Panc1 (cell line): ENCODE measurements around the gene RAPGEF3. TPM values are rescaled to one million over a fixed set of nuclear protein-coding genes. Genes with fewer than 3 reads are reported as not detected.

Experiments used
- ATAC-seq: fragments of 200-7000 bp; cut with Tn5 transposase; 2 replicates; pipeline ENCODE4 v1.9.1; 2020; ENCODE audit warnings: mild to moderate bottlenecking, moderate library complexity
- BruUV-seq: library from RNA; stranded (reverse); fragments of 400-500 nt; replicated peaks from 2 replicates; lab custom pipeline; 2021; lab: Mats Ljungman, UMichigan
- CTCF ChIA-PET: fragments of 300-600 bp; sonication (Branson Sonifier 250); formaldehyde crosslinking; loops from one replicate; lab custom pipeline; 2022; ENCODE audit warnings: antibody characterized with exemption; lab: Charles Lee
- POLR2A ChIA-PET: fragments of 300-600 bp; sonication (Branson Sonifier 250); formaldehyde crosslinking; loops from one replicate; lab custom pipeline; 2022; ENCODE audit warnings: antibody characterized with exemption; lab: Charles Lee
- DNase-seq: peaks from one replicate; pipeline ENCODE4 v3.0.0-alpha.2; 2010; ENCODE audit warnings: low read depth, low spot score
- H3K27ac ChIP-seq: 2 replicates; pipeline ENCODE4 v1.5.1; 2011; ENCODE audit warnings: mild to moderate bottlenecking, low read length, inconsistent platforms
- H3K27me3 ChIP-seq: fragments of 200-500 bp; sonication (Bioruptor generic); 2 replicates; pipeline ENCODE4 v1.6.0; 2014; ENCODE audit warnings: low read length, inconsistent platforms; ENCODE audit not compliant: control insufficient read depth, insufficient read depth
- H3K36me3 ChIP-seq: fragments of 200-500 bp; sonication (Bioruptor generic); 2 replicates; pipeline ENCODE4 v1.5.1; 2014; ENCODE audit warnings: inconsistent platforms, mild to moderate bottlenecking, low read length, moderate library complexity; ENCODE audit not compliant: control insufficient read depth, insufficient read depth
- H3K4me1 ChIP-seq: 2 replicates; pipeline ENCODE4 v1.5.1; 2011; ENCODE audit warnings: inconsistent platforms, mild to moderate bottlenecking, low read length, moderate library complexity; ENCODE audit not compliant: control insufficient read depth, insufficient read depth
- H3K4me3 ChIP-seq, 2 experiments: 2 replicates each; pipeline ENCODE4 v1.5.1; 2011 to 2012; ENCODE audit warnings: low read depth in 2 of 2, low read length in 2 of 2, mild to moderate bottlenecking in 2 of 2, inconsistent platforms in 1 of 2, moderate library complexity in 1 of 2
- H3K9me3 ChIP-seq: fragments of 200-500 bp; sonication (Bioruptor generic); 2 replicates; pipeline ENCODE4 v1.5.1; 2014; ENCODE audit warnings: low read depth, mild to moderate bottlenecking, inconsistent platforms, low read length, moderate library complexity; ENCODE audit not compliant: control insufficient read depth, insufficient read depth
- CTCF ChIP-seq: fragments of 450-650 bp; IDR thresholded peaks from 2 replicates; pipeline ENCODE4 v1.5.1; 2017; ENCODE audit warnings: mild to moderate bottlenecking
- POLR2AphosphoS5 ChIP-seq: IDR thresholded peaks from 2 replicates; pipeline ENCODE4 v1.6.1; 2012; ENCODE audit warnings: mild to moderate bottlenecking, low read depth, low read length, moderate library complexity
- REST ChIP-seq, 2 experiments: IDR thresholded peaks; 2 replicates each; pipeline ENCODE4 v1.6.1; 2011 to 2012; ENCODE audit warnings: low read depth in 2 of 2, control low read depth in 1 of 2, low read length in 1 of 2, mild to moderate bottlenecking in 1 of 2, moderate library complexity in 1 of 2; ENCODE audit not compliant: insufficient read depth in 1 of 2
- SIN3A ChIP-seq: IDR thresholded peaks from 2 replicates; pipeline ENCODE4 v1.6.1; 2012; ENCODE audit warnings: low read depth, mild to moderate bottlenecking, low read length, moderate library complexity, borderline replicate concordance; ENCODE audit not compliant: insufficient read depth
- TCF7L2 ChIP-seq: IDR thresholded peaks from 2 replicates; pipeline ENCODE4 v1.6.1; 2011; ENCODE audit warnings: mild to moderate bottlenecking, low read depth, low read length, inconsistent platforms
- in situ Hi-C: cut with HindIII; loops from 2 replicates; pipeline ENCODE4 v1.10.0; 2016; ENCODE audit warnings: low sequenced_read_pairs, low pct_unique_long_range_greater_than_20kb
- intact Hi-C: fragments of 100-400 bp; cut with micrococcal nuclease; formaldehyde crosslinking; loops from one replicate; pipeline ENCODE4 v1.10.0; 2022; ENCODE audit not compliant: unreplicated experiment
- total RNA-seq: library from RNA; stranded (reverse); gene quantifications from one replicate; pipeline ENCODE4 v1.2.1, GENCODE V29; 2021; ENCODE audit not compliant: unreplicated experiment

The RAPGEF3 gene
- total RNA-seq, 1 experiment from 2014 or later: 5.8 TPM

GRCh38 chr12:47718531-47718930, 40.1 kb downstream of the RAPGEF3 start:
- no peak overlapping the region for H3K27ac ChIP-seq
- in situ Hi-C loops: no loop called here
- intact Hi-C loops: loop anchor here (10.0 kb wide), 1 partner anchor 116 kb away; no protein-coding TSS in a partner anchor
- no peaks in the 10 kb centered on the region for H3K36me3 ChIP-seq
- CTCF ChIA-PET: interaction anchor here (0.8 kb wide), 1 partner anchor 62 kb away, joined by 3 read pairs; no protein-coding TSS in a partner anchor
- H3K9me3 ChIP-seq: no peaks in the 10 kb centered on the region
- POLR2A ChIA-PET: no interaction called here
- H3K4me1 ChIP-seq: peaks cover 3% of the 10 kb centered on the region; the same call in 1 of the 2 replicates
- ATAC-seq (no peak), DNase-seq (no peak)
- H3K4me3 ChIP-seq: no peak overlapping the region
- TF ChIP-seq REST (IDR thresholded peaks at IDR 0.05; ENCODE audit: insufficient read depth in 1 of 2, low read depth in 2 of 2, low read length in 1 of 2) (no peak), CTCF (no peak), POLR2AphosphoS5 (no peak), TCF7L2 (no peak), SIN3A (no peak)
- no TSS peak for BruUV-seq
- H3K27me3 ChIP-seq: no peaks in the 10 kb centered on the region

GRCh38 chr12:47717443-47718193, 41.1 kb downstream of the RAPGEF3 start:
- intact Hi-C loops (loop anchor here (10.0 kb wide), 1 partner anchor 117 kb away; no protein-coding TSS in a partner anchor), in situ Hi-C loops (no loop called here)
- Histone ChIP-seq H3K4me1 (peaks cover 3% of the 10 kb centered on the region; the same call in 1 of the 2 replicates), H3K27me3 (no peaks in the 10 kb centered on the region), H3K36me3 (no peaks in the 10 kb centered on the region), H3K9me3 (no peaks in the 10 kb centered on the region), H3K4me3 (no peak overlapping the region), H3K27ac (no peak overlapping the region)
- CTCF ChIA-PET: interaction anchor here (0.9 kb wide), 1 partner anchor 121 kb away, joined by 4 read pairs; no protein-coding TSS in a partner anchor
- peak; percentile 80 for ATAC-seq
- POLR2A ChIA-PET: no interaction called here
- no peak for DNase-seq
- TF ChIP-seq TCF7L2 (no peak), CTCF (peak; percentile 79)
- BruUV-seq: no TSS peak
